ENCODE measurements around the gene MUC15. TPM values are rescaled to one million over a fixed set of nuclear protein-coding genes. Genes with fewer than 3 reads are reported as not detected.

Gene MUC15
- total RNA-seq, 1 experiment from 2014 or later = not detected

DNA sequence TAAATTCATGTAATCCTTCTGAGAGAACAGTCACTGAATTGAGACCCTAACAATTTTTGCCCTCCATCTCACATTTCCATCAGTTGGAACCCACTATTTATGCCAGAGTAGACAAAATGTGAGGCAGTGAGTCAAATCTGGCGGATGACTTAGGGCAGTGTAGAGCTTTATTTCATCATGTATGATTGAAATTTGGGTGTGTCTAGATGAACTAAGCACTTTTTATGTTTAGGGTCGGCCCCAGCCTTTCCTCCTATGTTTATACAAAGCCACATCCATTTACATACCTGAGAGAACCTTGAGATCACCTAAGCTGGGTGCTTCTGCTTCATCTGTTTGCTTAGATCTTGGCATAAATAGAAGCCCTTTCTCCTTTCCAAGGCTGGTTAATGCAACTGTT is 15.0 kb upstream of the MUC15 start (continued):
- TF ChIP-seq PREB (CRISPR knock-in tag; IDR thresholded peaks at IDR 0.05; ENCODE audit: borderline replicate concordance) (no peak), RELA (CRISPR knock-in tag; IDR thresholded peaks at IDR 0.05; ENCODE audit: borderline replicate concordance) (no peak), JAZF1 (CRISPR knock-in tag; IDR thresholded peaks at IDR 0.05) (no peak), FOXJ3 (CRISPR knock-in tag; IDR thresholded peaks at IDR 0.05; ENCODE audit: borderline replicate concordance) (no peak), KAT7 (CRISPR knock-in tag; IDR thresholded peaks at IDR 0.05; ENCODE audit: borderline replicate concordance) (no peak), USF1 (CRISPR knock-in tag; IDR thresholded peaks at IDR 0.05) (no peak)

DNA sequence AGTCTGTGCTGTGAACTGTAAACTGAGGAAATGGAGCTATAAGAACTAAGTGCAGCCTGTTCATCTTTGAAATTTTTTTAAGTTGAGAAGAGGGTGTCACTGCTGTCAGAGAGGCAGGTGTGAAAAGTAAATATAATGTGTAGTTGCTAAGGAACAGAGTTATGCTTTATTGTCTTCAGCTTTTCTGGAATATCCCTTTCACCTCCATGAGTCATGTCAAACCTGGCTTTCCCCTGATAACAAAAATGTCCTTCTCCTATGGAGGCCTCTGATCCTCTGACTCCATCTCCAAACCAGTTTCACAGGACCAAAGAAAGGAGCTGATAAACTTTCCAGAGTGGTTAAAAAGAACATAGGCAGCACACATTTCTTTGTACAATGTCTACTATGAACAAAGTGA is 12.8 kb upstream of the MUC15 start:
- TF ChIP-seq, protein P1, sequence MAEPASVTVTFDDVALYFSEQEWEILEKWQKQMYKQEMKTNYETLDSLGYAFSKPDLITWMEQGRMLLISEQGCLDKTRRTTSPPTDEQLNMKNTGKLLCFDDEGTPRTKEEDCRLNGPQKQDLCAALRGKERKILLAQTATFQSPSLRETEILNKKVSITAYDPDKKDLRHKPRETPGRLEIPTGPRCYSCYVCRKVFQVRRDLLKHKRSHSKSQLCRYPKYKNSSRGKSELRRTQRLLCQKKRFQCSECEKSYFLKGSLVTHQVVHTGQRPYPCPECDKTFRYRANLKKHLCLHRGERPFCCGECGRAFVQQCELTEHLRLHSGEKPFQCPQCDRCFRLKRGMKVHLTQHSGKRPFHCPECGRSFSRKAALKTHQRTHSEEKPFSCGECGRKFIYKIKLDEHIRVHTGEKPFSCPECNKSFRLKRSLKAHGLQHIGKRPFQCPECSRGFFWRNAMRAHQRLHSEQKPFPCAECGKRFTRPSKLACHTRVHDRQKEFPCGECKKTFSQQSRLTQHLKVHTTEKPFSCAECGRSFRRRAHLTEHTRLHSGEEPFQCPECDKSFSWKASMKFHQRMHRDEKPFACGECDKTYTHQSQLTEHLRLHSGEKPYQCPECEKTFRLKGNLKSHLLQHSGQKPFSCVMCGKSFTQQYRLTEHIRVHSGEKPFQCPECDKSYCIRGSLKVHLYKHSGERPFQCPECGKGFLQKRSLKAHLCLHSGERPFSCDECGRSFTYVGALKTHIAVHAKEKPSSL (CRISPR knock-in tag; conservative IDR thresholded peaks at IDR 0.05) = no peak
- TF ChIP-seq, protein P2, sequence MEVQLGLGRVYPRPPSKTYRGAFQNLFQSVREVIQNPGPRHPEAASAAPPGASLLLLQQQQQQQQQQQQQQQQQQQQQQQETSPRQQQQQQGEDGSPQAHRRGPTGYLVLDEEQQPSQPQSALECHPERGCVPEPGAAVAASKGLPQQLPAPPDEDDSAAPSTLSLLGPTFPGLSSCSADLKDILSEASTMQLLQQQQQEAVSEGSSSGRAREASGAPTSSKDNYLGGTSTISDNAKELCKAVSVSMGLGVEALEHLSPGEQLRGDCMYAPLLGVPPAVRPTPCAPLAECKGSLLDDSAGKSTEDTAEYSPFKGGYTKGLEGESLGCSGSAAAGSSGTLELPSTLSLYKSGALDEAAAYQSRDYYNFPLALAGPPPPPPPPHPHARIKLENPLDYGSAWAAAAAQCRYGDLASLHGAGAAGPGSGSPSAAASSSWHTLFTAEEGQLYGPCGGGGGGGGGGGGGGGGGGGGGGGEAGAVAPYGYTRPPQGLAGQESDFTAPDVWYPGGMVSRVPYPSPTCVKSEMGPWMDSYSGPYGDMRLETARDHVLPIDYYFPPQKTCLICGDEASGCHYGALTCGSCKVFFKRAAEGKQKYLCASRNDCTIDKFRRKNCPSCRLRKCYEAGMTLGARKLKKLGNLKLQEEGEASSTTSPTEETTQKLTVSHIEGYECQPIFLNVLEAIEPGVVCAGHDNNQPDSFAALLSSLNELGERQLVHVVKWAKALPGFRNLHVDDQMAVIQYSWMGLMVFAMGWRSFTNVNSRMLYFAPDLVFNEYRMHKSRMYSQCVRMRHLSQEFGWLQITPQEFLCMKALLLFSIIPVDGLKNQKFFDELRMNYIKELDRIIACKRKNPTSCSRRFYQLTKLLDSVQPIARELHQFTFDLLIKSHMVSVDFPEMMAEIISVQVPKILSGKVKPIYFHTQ (CRISPR knock-in tag; IDR thresholded peaks at IDR 0.05) = no peak
- no peak for TF ChIP-seq ZNF416 (CRISPR knock-in tag; IDR thresholded peaks at IDR 0.05)
- TF ChIP-seq HMGXB4 (CRISPR knock-in tag; IDR thresholded peaks at IDR 0.05) = no peak
- ChIA-PET POLR2A (no interaction called here), CTCF (no interaction called here)
- no peak overlapping the region for H3K27ac Mint-ChIP-seq
- peaks cover 12% of the 10 kb centered on the region for H3K9me3 Mint-ChIP-seq
- no peak for ATAC-seq
- DNase-seq (ENCODE audit: low spot score) = no peak
- no peak overlapping the region for H3K4me3 Mint-ChIP-seq
- H3K4me1 Mint-ChIP-seq = peaks cover 5% of the 10 kb centered on the region
- no peaks in the 10 kb centered on the region for H3K36me3 Mint-ChIP-seq
- H3K27me3 Mint-ChIP-seq (ENCODE audit: low read depth) = no peaks in the 10 kb centered on the region

DNA sequence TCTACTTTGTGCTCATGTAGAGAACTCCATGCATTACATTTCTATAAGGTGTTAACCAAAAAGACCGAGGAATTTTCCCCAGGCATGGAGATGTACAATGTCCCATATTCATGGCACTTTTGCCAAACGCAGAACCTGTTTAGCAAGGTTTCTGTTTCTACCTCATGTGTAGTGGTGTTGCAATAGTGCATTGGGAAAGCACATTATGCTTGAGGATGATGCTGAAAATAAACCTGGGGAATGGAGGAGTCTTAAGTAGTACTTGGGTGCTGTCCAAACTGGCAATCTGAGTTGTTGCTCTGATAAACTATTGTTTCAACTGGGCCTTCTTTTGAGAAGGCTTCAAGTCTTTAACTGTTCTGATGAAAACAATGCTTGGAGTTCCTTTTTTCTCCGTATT is 11.5 kb upstream of the MUC15 start:
- Mint-ChIP-seq H3K27ac (no peak overlapping the region), H3K36me3 (no peaks in the 10 kb centered on the region), H3K4me3 (no peak overlapping the region), H3K4me1 (peaks cover 17% of the 10 kb centered on the region), H3K9me3 (peaks cover 9% of the 10 kb centered on the region; the same call in 1 of the 2 replicates), H3K27me3 (ENCODE audit: low read depth) (no peaks in the 10 kb centered on the region)
- DNase-seq (ENCODE audit: low spot score) (no peak), ATAC-seq (no peak)
- ChIA-PET POLR2A (no interaction called here), CTCF (no interaction called here)
- TF ChIP-seq MXD4 (CRISPR knock-in tag; IDR thresholded peaks at IDR 0.05; ENCODE audit: borderline replicate concordance) (no peak), E2F4 (CRISPR knock-in tag; IDR thresholded peaks at IDR 0.05; ENCODE audit: borderline replicate concordance, low read depth) (no peak), ERG (CRISPR knock-in tag; IDR thresholded peaks at IDR 0.05) (no peak), CBFB (CRISPR knock-in tag; IDR thresholded peaks at IDR 0.05; ENCODE audit: low read depth) (no peak), KAT7 (CRISPR knock-in tag; IDR thresholded peaks at IDR 0.05; ENCODE audit: borderline replicate concordance) (no peak), CTCF (IDR thresholded peaks at IDR 0.05) (no peak)
- TF ChIP-seq, protein P3, sequence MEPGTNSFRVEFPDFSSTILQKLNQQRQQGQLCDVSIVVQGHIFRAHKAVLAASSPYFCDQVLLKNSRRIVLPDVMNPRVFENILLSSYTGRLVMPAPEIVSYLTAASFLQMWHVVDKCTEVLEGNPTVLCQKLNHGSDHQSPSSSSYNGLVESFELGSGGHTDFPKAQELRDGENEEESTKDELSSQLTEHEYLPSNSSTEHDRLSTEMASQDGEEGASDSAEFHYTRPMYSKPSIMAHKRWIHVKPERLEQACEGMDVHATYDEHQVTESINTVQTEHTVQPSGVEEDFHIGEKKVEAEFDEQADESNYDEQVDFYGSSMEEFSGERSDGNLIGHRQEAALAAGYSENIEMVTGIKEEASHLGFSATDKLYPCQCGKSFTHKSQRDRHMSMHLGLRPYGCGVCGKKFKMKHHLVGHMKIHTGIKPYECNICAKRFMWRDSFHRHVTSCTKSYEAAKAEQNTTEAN (CRISPR knock-in tag; IDR thresholded peaks at IDR 0.05) = no peak
